IMR-90 (cell line): ENCODE results near the gene MAP4K1. TPM values are rescaled to one million over a fixed set of nuclear protein-coding genes. Genes with fewer than 3 reads are reported as not detected.
"Not testable (repeated sequence)": the region's sequence is repeated elsewhere in the genome, so short reads cannot be mapped to it uniquely, and the experiment has no call there.

ENCODE experiments used
- ATAC-seq: fragments of 200-7000 bp; cut with Tn5 transposase; 2 replicates; pipeline ENCODE4 v1.9.1; 2020; ENCODE audit warnings: low read depth, mild to moderate bottlenecking, moderate library complexity
- BruUV-seq: library from RNA; stranded (reverse); fragments of 400-500 nt; replicated peaks from 2 replicates; lab custom pipeline; 2021; lab: Mats Ljungman, UMichigan
- CTCF ChIA-PET: fragments of 300-600 bp; formaldehyde crosslinking; extraction: SDS; loops from one replicate; lab custom pipeline; 2021; ENCODE audit warnings: antibody characterized with exemption; lab: Yijun Ruan, JAX
- POLR2A ChIA-PET: fragments of 300-600 bp; sonication (Branson Sonifier 250); formaldehyde crosslinking; loops from one replicate; lab custom pipeline; 2022; ENCODE audit warnings: antibody characterized with exemption; ENCODE audit not compliant: unreplicated experiment; lab: Charles Lee
- DNase-seq: peaks from one replicate; pipeline ENCODE4 v3.0.0; 2013
- H2AFZ ChIP-seq: replicated peaks from 2 replicates; pipeline ENCODE3; 2013; ENCODE audit warnings: low read length, mild to moderate bottlenecking; ENCODE audit not compliant: poor library complexity
- H2AK5ac ChIP-seq: 2 replicates; pipeline ENCODE4 v1.6.1; 2013; ENCODE audit warnings: low read depth, low read length, inconsistent platforms
- H2AK9ac ChIP-seq: replicated peaks from 2 replicates; pipeline ENCODE3; 2013; ENCODE audit warnings: mild to moderate bottlenecking, low read depth, low read length, moderate library complexity; ENCODE audit not compliant: poor library complexity
- H2BK120ac ChIP-seq: 2 replicates; pipeline ENCODE4 v1.6.1; 2013; ENCODE audit warnings: low read depth, low read length, inconsistent platforms
- H2BK15ac ChIP-seq: 3 replicates; pipeline ENCODE4 v1.6.1; 2013; ENCODE audit warnings: low read depth, low read length, inconsistent platforms
- H2BK20ac ChIP-seq: 2 replicates; pipeline ENCODE4 v1.6.1; 2013; ENCODE audit warnings: low read depth, mild to moderate bottlenecking, inconsistent platforms, low read length, moderate library complexity
- H2BK5ac ChIP-seq: 2 replicates; pipeline ENCODE4 v1.6.1; 2013; ENCODE audit warnings: mild to moderate bottlenecking, low read depth, low read length, inconsistent platforms; ENCODE audit not compliant: poor library complexity, severe bottlenecking
- H3K14ac ChIP-seq: replicated peaks from 2 replicates; pipeline ENCODE4 v1.6.1; 2013; ENCODE audit warnings: low read depth, low read length, inconsistent platforms
- H3K18ac ChIP-seq: 2 replicates; pipeline ENCODE4 v1.6.1; 2013; ENCODE audit warnings: low read depth, low read length, control low read depth
- H3K23ac ChIP-seq: 2 replicates; pipeline ENCODE4 v1.6.1; 2013; ENCODE audit warnings: low read depth, low read length, inconsistent platforms
- H3K27ac ChIP-seq: 2 replicates; pipeline ENCODE4 v1.5.1; 2013; ENCODE audit warnings: mild to moderate bottlenecking, control low read depth, low read length; ENCODE audit not compliant: insufficient read depth
- H3K27me3 ChIP-seq: 2 replicates; pipeline ENCODE4 v1.6.1; 2013; ENCODE audit warnings: low read length; ENCODE audit not compliant: control insufficient read depth, insufficient read depth
- H3K36me3 ChIP-seq: 2 replicates; pipeline ENCODE4 v1.6.1; 2013; ENCODE audit warnings: low read length, mixed read lengths; ENCODE audit not compliant: control insufficient read depth, insufficient read depth
- H3K4ac ChIP-seq: 2 replicates; pipeline ENCODE4 v1.6.1; 2013; ENCODE audit warnings: low read depth, low read length, inconsistent platforms
- H3K4me1 ChIP-seq: 2 replicates; pipeline ENCODE4 v1.6.1; 2013; ENCODE audit warnings: low read length, mixed read lengths; ENCODE audit not compliant: control insufficient read depth, insufficient read depth
- H3K4me2 ChIP-seq: 2 replicates; pipeline ENCODE4 v1.6.1; 2013; ENCODE audit warnings: low read depth, mild to moderate bottlenecking, control low read depth, low read length, moderate library complexity
- H3K4me3 ChIP-seq: 2 replicates; pipeline ENCODE4 v1.5.1; 2013; ENCODE audit warnings: low read depth, mild to moderate bottlenecking, control low read depth, low read length, moderate library complexity; ENCODE audit not compliant: insufficient read depth
- H3K56ac ChIP-seq: 2 replicates; pipeline ENCODE4 v1.6.1; 2013; ENCODE audit warnings: low read length, inconsistent platforms; ENCODE audit not compliant: insufficient read depth; ENCODE audit errors: extremely low read depth
- H3K79me1 ChIP-seq, 2 experiments: 2 replicates each; pipeline ENCODE4 v1.6.1; 2013; ENCODE audit warnings: low read length in 2 of 2, inconsistent platforms in 1 of 2, low read depth in 1 of 2
- H3K9ac ChIP-seq: 2 replicates; pipeline ENCODE4 v1.6.1; 2013; ENCODE audit warnings: low read depth, low read length, control low read depth
- H3K9me1 ChIP-seq: 2 replicates; pipeline ENCODE4 v1.6.1; 2013; ENCODE audit warnings: low read length, inconsistent platforms; ENCODE audit not compliant: insufficient read depth
- H3K9me3 ChIP-seq: 2 replicates; pipeline ENCODE4 v1.6.1; 2013; ENCODE audit warnings: low read length; ENCODE audit not compliant: control insufficient read depth, insufficient read depth
- H4K20me1 ChIP-seq: 2 replicates; pipeline ENCODE4 v1.6.1; 2013; ENCODE audit warnings: low read length, inconsistent platforms; ENCODE audit not compliant: insufficient read depth
- H4K5ac ChIP-seq: 2 replicates; pipeline ENCODE4 v1.6.1; 2013; ENCODE audit warnings: mild to moderate bottlenecking, low read depth, low read length, control low read depth
- H4K8ac ChIP-seq, 2 experiments: 2 replicates each; pipeline ENCODE4 v1.6.1; 2013; ENCODE audit warnings: low read depth in 2 of 2, low read length in 2 of 2, control low read depth in 1 of 2, inconsistent platforms in 1 of 2
- H4K91ac ChIP-seq: 2 replicates; pipeline ENCODE4 v1.6.1; 2013; ENCODE audit warnings: low read depth, low read length, inconsistent platforms; ENCODE audit not compliant: insufficient read depth
- RFX5 ChIP-seq: IDR thresholded peaks from 2 replicates; pipeline ENCODE4 v1.8.0; 2012; ENCODE audit warnings: low read depth, mild to moderate bottlenecking, low read length, moderate library complexity
- WGBS, 2 experiments: methylation state at CpG; one replicate each; pipeline versions ENCODE4 v1.1.5 to v1.1.7; 2013; ENCODE audit warnings: missing lambda C conversion rate in 2 of 2; ENCODE audit not compliant: insufficient read length in 1 of 2; ENCODE audit errors: extremely low coverage in 2 of 2; 5-methylcytosine and 5-hydroxymethylcytosine counted together
- dilution Hi-C: fragments of 300-500 bp; cut with HindIII; formaldehyde crosslinking; loops from one replicate; pipeline ENCODE4 v1.14.3; 2018; ENCODE audit warnings: low sequenced_read_pairs; ENCODE audit not compliant: unreplicated experiment
- in situ Hi-C: fragments of 300-500 bp; cut with MboI; formaldehyde crosslinking; loops from 3 replicates; pipeline ENCODE4 v1.14.3; 2019; ENCODE audit warnings: low sequenced_read_pairs, inconsistent platforms, mixed read lengths
- intact Hi-C: fragments of 100-400 bp; cut with micrococcal nuclease; formaldehyde crosslinking; loops from 2 replicates; pipeline ENCODE4 v1.10.0; 2022
- polyA plus RNA-seq, 3 experiments: library from polyadenylated mRNA; depleted of rRNA; stranded (reverse); fragments of >200 nt; gene quantifications; 2 replicates each; pipeline ENCODE4 v1.2.3, GENCODE V29; 2012; ENCODE audit warnings: low replicate concordance in 1 of 3
- total RNA-seq: library from RNA; depleted of rRNA; stranded (reverse); fragments of >200 nt; gene quantifications from 2 replicates; pipeline ENCODE4 v1.2.3, GENCODE V29; 2012

MAP4K1 gene
- total and polyA plus RNA-seq, 2 of the 4 experiments (the other 2 are of a cell fraction): 0.22 TPM; not detected in 1

DNA sequence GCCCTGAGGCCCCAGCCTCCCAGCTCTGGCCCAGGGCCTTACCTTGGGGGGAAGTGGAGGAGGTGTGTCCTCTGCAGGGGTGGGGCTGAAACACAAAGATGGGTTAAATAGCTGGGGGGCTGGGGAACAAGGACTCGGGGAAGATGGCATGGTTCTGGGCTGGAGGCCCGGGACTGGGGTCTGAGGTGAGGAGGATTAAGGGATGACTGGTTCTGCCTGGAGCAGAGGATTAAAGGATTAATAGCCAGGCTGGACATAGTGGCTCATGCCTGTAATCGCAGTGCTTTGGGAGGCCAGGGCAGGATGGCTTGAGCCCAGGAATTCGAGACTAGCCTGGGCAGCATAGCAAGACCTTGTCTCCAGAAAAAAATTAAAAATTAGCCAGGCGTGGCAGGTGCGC is 11.6 kb downstream of the MAP4K1 start:
- Histone ChIP-seq H2BK15ac (no peak overlapping the region), H2BK5ac (no peak overlapping the region), H3K23ac (no peak overlapping the region), H3K4me3 (no peak overlapping the region), H4K8ac (no peak overlapping the region), H3K14ac (no peak overlapping the region), H4K91ac (no peak overlapping the region), H4K20me1 (no peaks in the 10 kb centered on the region), H3K18ac (no peak overlapping the region), H3K36me3 (no peaks in the 10 kb centered on the region), H2AK5ac (no peak overlapping the region), H3K79me1 (no peaks in the 10 kb centered on the region), H3K4me1 (no peaks in the 10 kb centered on the region), H3K9ac (no peak overlapping the region), H3K27me3 (peaks cover 5% of the 10 kb centered on the region; the same call in 1 of the 2 replicates), H3K27ac (no peak overlapping the region), H3K56ac (no peak overlapping the region), H2BK20ac (no peak overlapping the region), H3K9me1 (no peaks in the 10 kb centered on the region), H3K4ac (no peak overlapping the region), H3K4me2 (no peak overlapping the region), H4K5ac (no peak overlapping the region), H2BK120ac (no peak overlapping the region), H2AK9ac (no peak overlapping the region), H3K9me3 (no peaks in the 10 kb centered on the region), H2AFZ (no peak overlapping the region)
- no peak for ATAC-seq
- in situ Hi-C loops: no loop called here
- ChIA-PET CTCF (no interaction called here), POLR2A (no interaction called here)
- TF ChIP-seq RFX5: no peak
- DNase-seq: no peak
- WGBS, 2 experiments: 48% methylated on average over 3 of the region's 6 CpGs; no CpG with 5 or more reads in 1 of the 2 experiments
- BruUV-seq: no TSS peak
- dilution Hi-C loops: no loop called here
- intact Hi-C loops: no loop called here

DNA sequence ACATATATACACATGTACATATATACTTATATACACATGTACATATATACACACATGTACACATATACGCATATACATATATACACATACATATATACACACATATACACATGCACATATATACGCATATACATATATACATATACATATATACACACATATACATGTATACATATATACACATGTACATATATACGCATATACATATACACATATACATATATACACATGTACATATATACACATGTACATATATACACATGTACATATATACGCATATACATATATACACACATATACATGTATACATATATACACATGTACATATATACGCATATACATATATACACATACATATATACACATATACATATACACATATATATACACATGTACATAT is 14.9 kb downstream of the MAP4K1 start:
- H4K5ac ChIP-seq, H3K4ac ChIP-seq, H4K8ac ChIP-seq, H2BK15ac ChIP-seq, H3K4me1 ChIP-seq, H2BK20ac ChIP-seq, H3K9me3 ChIP-seq, intact Hi-C loops, CTCF ChIA-PET, H3K4me3 ChIP-seq, H2BK120ac ChIP-seq, H2AFZ ChIP-seq, POLR2A ChIA-PET, H3K14ac ChIP-seq, H3K9me1 ChIP-seq, H2BK5ac ChIP-seq, H3K79me1 ChIP-seq, H4K91ac ChIP-seq, ATAC-seq, H3K23ac ChIP-seq, BruUV-seq, H3K27me3 ChIP-seq, in situ Hi-C loops, H3K27ac ChIP-seq, H3K36me3 ChIP-seq, H4K20me1 ChIP-seq, H3K56ac ChIP-seq, DNase-seq, dilution Hi-C loops, H3K9ac ChIP-seq, H2AK9ac ChIP-seq, H3K18ac ChIP-seq, H2AK5ac ChIP-seq, H3K4me2 ChIP-seq: not testable (repeated sequence)
- whole genome bisulfite sequencing, 2 experiments: no CpG with 5 or more reads among the region's 5 CpGs
